Transverse colon (tissue), 4 donors: ENCODE measurements around the gene DOCK10. TPM values are rescaled to one million over a fixed set of nuclear protein-coding genes. Genes with fewer than 3 reads are reported as not detected.

Source experiments
- DNase-seq: peaks from one replicate; pipeline ENCODE4 v3.0.0-alpha.2; 2019
- H3K27ac ChIP-seq, 4 donors: fragments of 200-600 bp; sonication (generic); 2 replicates each; pipeline ENCODE4 v1.5.1; 2016 to 2018; ENCODE audit warnings: inconsistent platforms in 4 of 4
- H3K27me3 ChIP-seq: fragments of 200-600 bp; sonication (generic); 2 replicates; pipeline ENCODE4 v1.5.1; 2017; ENCODE audit warnings: inconsistent platforms
- H3K36me3 ChIP-seq, 4 donors: fragments of 200-600 bp; sonication (generic); 2 replicates each; pipeline ENCODE4 v1.5.1; 2017 to 2019; ENCODE audit warnings: inconsistent platforms in 4 of 4
- H3K4me1 ChIP-seq, 4 donors: fragments of 200-600 bp; sonication (generic); 2 replicates each; pipeline ENCODE4 v1.5.1; 2017 to 2020; ENCODE audit warnings: inconsistent platforms in 4 of 4
- H3K4me3 ChIP-seq, 4 donors: fragments of 200-600 bp; sonication (generic); 1 replicate in 1 of 4; 2 replicates in 3 of 4; pipeline versions ENCODE4 v1.5.1 to v1.6.1; 2017 to 2019; ENCODE audit warnings: inconsistent platforms in 4 of 4
- H3K9me3 ChIP-seq, 2 donors: fragments of 200-600 bp; sonication (generic); 2 replicates each; pipeline ENCODE4 v1.5.1; 2017 to 2019; ENCODE audit warnings: inconsistent platforms in 2 of 2
- CTCF ChIP-seq, 5 experiments: fragments of 200-600 bp in 3 of 5; fragments of 450-650 bp in 2 of 5; sonication (generic) in 3 of 5; IDR thresholded peaks; 1 replicate in 2 of 5; 2 replicates in 3 of 5; pipeline ENCODE4 v1.5.1; 2016 to 2017; ENCODE audit warnings: antibody characterized with exemption in 5 of 5, inconsistent platforms in 3 of 5, mild to moderate bottlenecking in 2 of 5, moderate library complexity in 1 of 5
- EP300 ChIP-seq: sonication (generic); formaldehyde crosslinking; IDR thresholded peaks from one replicate; pipeline ENCODE4 v1.6.1; 2017; ENCODE audit warnings: antibody characterized with exemption, low read depth
- POLR2A ChIP-seq: fragments of 450-650 bp; IDR thresholded peaks from one replicate; pipeline ENCODE4 v1.6.1; 2016; ENCODE audit warnings: antibody characterized with exemption, mild to moderate bottlenecking, moderate library complexity
- POLR2AphosphoS5 ChIP-seq, 3 donors: sonication (generic); formaldehyde crosslinking; IDR thresholded peaks; one replicate each; pipeline ENCODE4 v1.6.1; 2016; ENCODE audit warnings: antibody characterized with exemption in 3 of 3
- WGBS, 2 donors: methylation state at CpG; one replicate each; pipeline ENCODE4 v1.1.5; 2018; ENCODE audit warnings: low coverage in 1 of 2; 5-methylcytosine and 5-hydroxymethylcytosine counted together
- in situ Hi-C, 4 donors: fragments of 200-750 bp; cut with MboI; loops; one replicate each; pipeline versions ENCODE4 v1.15.0 to v1.15.1; 2017; ENCODE audit warnings: low sequenced_read_pairs in 3 of 4, low pct_ligation_motif_present in 1 of 4, low pct_unique_long_range_greater_than_20kb in 1 of 4
- intact Hi-C: fragments of 100-400 bp; cut with DNase I; formaldehyde crosslinking; loops from one replicate; pipeline ENCODE4 v1.15.1; 2023; ENCODE audit warnings: low total_unique reads
- total RNA-seq, 4 donors: library from RNA; depleted of rRNA; stranded (reverse); fragments of >200 nt; gene quantifications; one replicate each; pipeline ENCODE4 v1.1.0, GENCODE V29; 2016

Gene DOCK10
- total RNA-seq, 4 donors from 2014 or later = 5.2 to 64.7 (median 14.5) TPM

- WGBS, 2 donors = 100% methylated on average over 1 of the region's 1 CpG; no CpG with 5 or more reads in 1 of the 2 donors
- in situ Hi-C loops = no loop called here
- no peak for DNase-seq
- no peaks in the 10 kb centered on the region for H3K27me3 ChIP-seq
- no peaks in the 10 kb centered on the region for H3K9me3 ChIP-seq
- intact Hi-C loops = no loop called here
- H3K4me1 ChIP-seq = peaks cover 0 to 4% (median 0%) of the 10 kb centered on the region in 4 donors
- no peak overlapping the region for H3K4me3 ChIP-seq
- TF ChIP-seq EP300 (no peak), POLR2A (no peak), CTCF (IDR thresholded peaks at IDR 0.05) (no peak), POLR2AphosphoS5 (IDR thresholded peaks at IDR 0.05) (no peak)
- no peak overlapping the region for H3K27ac ChIP-seq
- no peaks in the 10 kb centered on the region for H3K36me3 ChIP-seq
Observed at GRCh38 chr2:224885291-224885690, 157.0 kb downstream of the DOCK10 start.

GRCh38 chr2:224884188-224884587 lies 158.1 kb downstream of the DOCK10 start:
- TF ChIP-seq POLR2A (no peak), POLR2AphosphoS5 (IDR thresholded peaks at IDR 0.05) (no peak), EP300 (no peak), CTCF (IDR thresholded peaks at IDR 0.05) (no peak)
- H3K27me3 ChIP-seq = no peaks in the 10 kb centered on the region
- intact Hi-C loops (no loop called here), in situ Hi-C loops (no loop called here)
- no peak overlapping the region for H3K4me3 ChIP-seq
- no peak overlapping the region for H3K27ac ChIP-seq
- DNase-seq = no peak
- H3K9me3 ChIP-seq = no peaks in the 10 kb centered on the region
- H3K4me1 ChIP-seq = peaks cover 0 to 4% (median 0%) of the 10 kb centered on the region in 4 donors
- no peaks in the 10 kb centered on the region for H3K36me3 ChIP-seq
- WGBS, 2 donors = 48 to 70% methylated on average over 4 of the region's 4 CpGs

GRCh38 chr2:224883700-224884099 lies 158.6 kb downstream of the DOCK10 start:
- WGBS, 2 donors = 43 to 48% methylated on average over 1 of the region's 1 CpG
- Histone ChIP-seq H3K27ac (no peak overlapping the region), H3K9me3 (no peaks in the 10 kb centered on the region), H3K36me3 (no peaks in the 10 kb centered on the region), H3K4me3 (no peak overlapping the region), H3K4me1 (peaks cover 0 to 4% (median 0%) of the 10 kb centered on the region in 4 donors), H3K27me3 (no peaks in the 10 kb centered on the region)
- no peak for DNase-seq
- TF ChIP-seq CTCF (IDR thresholded peaks at IDR 0.05) = no peak
- TF ChIP-seq POLR2AphosphoS5 (IDR thresholded peaks at IDR 0.05) = no peak
- no peak for TF ChIP-seq POLR2A
- TF ChIP-seq EP300 = no peak
- intact Hi-C loops (no loop called here), in situ Hi-C loops (no loop called here)

GRCh38 chr2:224883172-224883516 lies 159.1 kb downstream of the DOCK10 start:
- Histone ChIP-seq H3K27me3 (no peaks in the 10 kb centered on the region), H3K4me1 (peaks cover 0 to 4% (median 0%) of the 10 kb centered on the region in 4 donors), H3K9me3 (no peaks in the 10 kb centered on the region), H3K36me3 (no peaks in the 10 kb centered on the region), H3K27ac (no peak overlapping the region), H3K4me3 (no peak overlapping the region)
- in situ Hi-C loops = no loop called here
- intact Hi-C loops = no loop called here
- TF ChIP-seq POLR2AphosphoS5 (IDR thresholded peaks at IDR 0.05) (no peak), EP300 (no peak), POLR2A (no peak), CTCF (IDR thresholded peaks at IDR 0.05) (no peak)
- 95 to 100% methylated on average over 6 of the region's 6 CpGs for WGBS, 2 donors
- DNase-seq = no peak
